H1 (cell line): Measurements from ENCODE around the gene ABCC9.

Experiments used
- CREB1 ChIP-seq: IDR thresholded peaks from 2 replicates; pipeline ENCODE4 v1.6.1; 2012; ENCODE audit warnings: inconsistent platforms
- CTCF ChIP-seq, 3 experiments: IDR thresholded peaks; 1 replicate in 2 of 3; 2 replicates in 1 of 3; pipeline versions ENCODE4 v1.5.1 to v1.6.1; 2011; ENCODE audit warnings: low read length in 3 of 3, mild to moderate bottlenecking in 3 of 3, inconsistent platforms in 2 of 3, low read depth in 1 of 3, moderate library complexity in 1 of 3; ENCODE audit not compliant: insufficient read depth in 1 of 3; ENCODE audit errors: control extremely low read depth in 1 of 3
- E2F6 ChIP-seq: IDR thresholded peaks from 2 replicates; pipeline ENCODE4 v1.6.1; 2012; ENCODE audit warnings: inconsistent platforms
- EZH2 ChIP-seq: fragments of 200-600 bp; sonication (generic); IDR thresholded peaks from 2 replicates; pipeline ENCODE4 v1.7.1; 2012; ENCODE audit warnings: low read depth, mild to moderate bottlenecking, moderate library complexity, low read length, inconsistent platforms; ENCODE audit not compliant: severe bottlenecking
- GABPA ChIP-seq: IDR thresholded peaks from 2 replicates; pipeline ENCODE4 v1.6.1; 2011; ENCODE audit warnings: mild to moderate bottlenecking, low read length, moderate library complexity, borderline replicate concordance; ENCODE audit not compliant: insufficient read depth
- HDAC6 ChIP-seq: IDR thresholded peaks from one replicate; pipeline ENCODE4 v1.7.1; 2012; ENCODE audit warnings: low read depth, mild to moderate bottlenecking, inconsistent platforms, low read length, moderate library complexity
- MAFK ChIP-seq: IDR thresholded peaks from 2 replicates; pipeline ENCODE4 v1.6.1; 2012; ENCODE audit warnings: low read depth, mild to moderate bottlenecking, improper control_type of control experiment, low read length
- MAX ChIP-seq: IDR thresholded peaks from 2 replicates; pipeline ENCODE4 v1.6.1; 2012; ENCODE audit warnings: inconsistent platforms
- NRF1 ChIP-seq: IDR thresholded peaks from 2 replicates; pipeline ENCODE4 v1.6.1; 2011; ENCODE audit warnings: mild to moderate bottlenecking, low read depth, low read length, improper control_type of control experiment
- POLR2A ChIP-seq, 2 experiments: IDR thresholded peaks; 1 replicate in 1 of 2; 2 replicates in 1 of 2; pipeline ENCODE4 v1.6.1; 2011; ENCODE audit warnings: low read depth in 2 of 2, low read length in 2 of 2, mild to moderate bottlenecking in 2 of 2; ENCODE audit errors: control extremely low read depth in 1 of 2
- RBBP5 ChIP-seq: IDR thresholded peaks from 2 replicates; pipeline ENCODE4 v1.7.1; 2012; ENCODE audit warnings: low read depth, mild to moderate bottlenecking, inconsistent platforms, low read length, moderate library complexity, borderline replicate concordance
- ZNF274 ChIP-seq: IDR thresholded peaks from 2 replicates; pipeline ENCODE4 v1.7.0; 2012; ENCODE audit warnings: low read length, borderline replicate concordance; ENCODE audit errors: extremely low read depth

- TF ChIP-seq HDAC6 (no peak), MAFK (no peak), POLR2A (IDR thresholded peaks at IDR 0.05; ENCODE audit: control extremely low read depth in 1 of 2, low read depth in 2 of 2, low read length in 2 of 2) (no peak), CTCF (IDR thresholded peaks at IDR 0.05; ENCODE audit: control extremely low read depth in 1 of 3, insufficient read depth in 1 of 3, low read depth in 1 of 3, low read length in 3 of 3) (no peak), GABPA (no peak), RBBP5 (no peak), E2F6 (no peak), CREB1 (no peak), MAX (no peak), EZH2 (no peak), ZNF274 (no peak), NRF1 (no peak)
Measured at GRCh38 chr12:21946983-21947382, 5.8 kb upstream of the ABCC9 start.
